ENCODE measurements around the gene KAT6B.

Gene KAT6B

DNA sequence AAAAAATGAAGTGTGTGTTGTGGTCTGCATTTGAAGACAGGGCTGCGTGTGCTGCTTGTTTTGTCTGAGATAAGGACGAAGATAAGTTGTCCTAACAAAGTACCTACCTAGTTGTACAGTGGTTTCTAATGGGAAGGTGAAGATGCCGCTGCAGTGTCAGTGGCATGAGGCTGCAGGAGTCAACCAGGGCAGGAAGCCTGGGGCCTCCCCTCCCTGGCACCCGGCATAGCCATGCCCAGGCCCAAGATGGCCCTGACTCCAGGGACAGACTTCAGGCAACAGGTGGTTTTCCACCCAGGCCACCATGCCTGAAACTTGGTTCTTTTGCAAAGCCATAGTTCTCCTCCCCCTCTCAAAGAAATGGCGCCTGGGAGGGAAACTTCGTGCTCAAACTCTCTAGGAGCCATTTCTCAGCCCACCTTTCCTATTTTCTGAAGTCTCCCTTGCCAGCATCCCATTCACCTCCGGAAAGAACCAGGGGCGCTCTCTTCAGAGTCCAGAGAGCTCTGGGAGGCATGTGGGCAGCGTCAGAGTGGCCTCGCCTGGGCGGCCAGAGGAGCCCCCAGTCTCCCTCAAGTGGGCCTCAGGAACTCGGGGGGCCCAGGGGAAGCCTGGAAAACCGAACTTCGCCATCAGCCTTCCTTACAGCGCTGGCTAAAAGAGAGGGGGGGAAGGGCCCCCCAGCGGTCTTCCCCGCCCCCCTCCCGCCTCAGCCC, 2.1 kb upstream of the KAT6B start:
- peak in 4 of 5 experiments; percentile 6 to 73 (median 18) for DNase-seq

DNA sequence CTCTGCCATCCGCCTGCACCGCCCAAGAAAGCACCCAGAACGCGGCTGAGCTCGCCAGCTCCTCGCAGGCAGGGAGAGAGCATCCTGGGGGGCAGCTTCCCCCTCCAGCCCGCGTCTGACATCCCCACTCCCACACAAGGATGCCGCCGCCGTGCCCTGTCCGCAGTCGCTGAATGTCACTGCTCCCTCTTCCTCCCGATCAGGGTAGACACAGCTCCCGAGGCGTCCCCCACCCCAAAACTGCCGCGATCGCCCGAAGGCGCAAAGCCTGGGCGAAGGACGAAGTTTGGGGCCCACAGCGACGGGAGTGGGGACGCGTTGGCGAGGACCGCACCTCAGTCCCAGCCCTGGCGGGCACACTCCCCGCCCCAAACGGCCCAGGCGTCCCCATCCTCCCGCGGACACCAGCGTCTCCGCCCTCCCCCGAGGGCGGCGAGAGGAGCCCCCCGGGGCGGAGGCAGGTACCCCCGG, 1.5 kb upstream of the KAT6B start:
- peak in 3 of 5 experiments; percentile 14 to 59 (median 31) for DNase-seq

DNA sequence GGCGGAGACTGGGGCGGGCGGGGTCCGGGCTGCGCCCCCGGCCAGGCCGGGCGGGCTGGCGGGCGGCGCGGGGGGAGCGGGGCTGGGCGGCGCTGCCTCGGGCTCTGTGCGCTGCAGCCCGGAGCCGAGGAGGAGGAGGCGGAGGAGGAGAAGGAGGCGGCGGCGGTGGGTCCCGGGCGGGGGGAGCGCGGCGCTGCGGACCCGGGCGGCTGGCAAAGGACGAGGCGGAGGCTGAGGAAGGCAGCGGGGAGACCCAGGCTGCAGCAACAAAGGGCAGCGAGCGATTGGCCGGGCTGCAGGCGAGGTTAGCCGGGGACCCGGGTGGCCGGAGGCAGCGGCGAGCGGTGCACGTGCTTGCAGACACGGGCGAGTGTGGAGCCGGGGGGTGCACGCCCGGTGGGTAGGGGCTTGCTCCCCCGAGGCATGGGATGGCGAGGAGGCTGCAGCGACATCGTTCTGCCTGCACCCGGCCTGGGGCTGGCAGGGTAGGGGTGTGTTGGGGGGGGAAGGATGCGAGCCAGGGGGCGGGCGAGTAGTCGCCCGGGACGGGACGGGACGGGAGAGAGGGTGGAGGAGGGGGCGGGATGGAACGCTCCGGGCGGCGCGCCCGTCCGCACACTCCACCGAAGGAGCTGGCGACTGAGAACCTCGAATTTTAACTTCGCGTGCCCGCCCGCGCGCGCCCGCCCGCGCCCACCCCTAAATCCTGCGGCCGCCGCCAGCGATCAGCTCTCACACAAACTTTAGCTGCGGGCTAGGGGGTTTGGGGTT, 844 bp upstream of the KAT6B start:
- peak; percentile 32 to 73 (median 40) for DNase-seq

DNA sequence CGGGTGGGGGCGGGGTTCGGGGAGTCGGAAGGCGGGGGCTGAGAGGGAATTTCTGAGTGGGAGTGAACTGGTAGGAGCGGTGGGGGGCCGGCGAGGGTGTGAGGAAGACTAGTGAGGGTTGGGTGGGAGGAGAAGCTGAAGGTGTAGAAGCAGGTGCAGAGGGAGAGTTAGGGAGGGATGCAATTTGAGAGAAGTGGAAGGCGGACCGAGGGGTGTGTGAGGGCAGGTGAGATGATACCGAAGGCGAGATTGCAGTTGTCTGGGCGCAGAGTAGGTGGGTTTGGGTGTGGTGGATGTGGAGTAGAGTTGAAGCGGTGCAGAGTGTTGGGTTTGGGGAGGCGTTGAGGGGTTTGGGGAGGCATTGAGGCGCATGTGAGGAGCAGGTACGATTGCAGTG, 643 bp downstream of the KAT6B start:
- no peak for DNase-seq

DNA sequence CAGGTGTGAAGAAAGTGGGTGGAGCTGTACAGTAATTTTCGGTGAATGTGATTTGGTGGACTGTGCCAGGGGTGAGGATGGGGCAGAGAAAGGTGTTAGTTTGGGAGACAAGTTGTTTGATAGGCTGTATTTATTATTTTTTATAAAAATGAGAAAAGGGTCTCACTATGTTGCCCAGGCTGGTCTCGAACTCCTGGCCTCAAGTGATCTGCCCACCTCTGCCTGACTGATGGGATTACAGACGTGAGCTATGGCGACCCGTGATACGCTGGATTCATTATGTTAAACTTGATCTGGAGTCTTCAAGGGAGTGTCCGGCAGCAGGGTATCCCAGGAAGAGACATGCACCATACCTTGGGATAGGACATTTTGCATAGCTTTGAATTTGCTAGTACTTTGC, 1.3 kb downstream of the KAT6B start:
- no peak for DNase-seq

DNA sequence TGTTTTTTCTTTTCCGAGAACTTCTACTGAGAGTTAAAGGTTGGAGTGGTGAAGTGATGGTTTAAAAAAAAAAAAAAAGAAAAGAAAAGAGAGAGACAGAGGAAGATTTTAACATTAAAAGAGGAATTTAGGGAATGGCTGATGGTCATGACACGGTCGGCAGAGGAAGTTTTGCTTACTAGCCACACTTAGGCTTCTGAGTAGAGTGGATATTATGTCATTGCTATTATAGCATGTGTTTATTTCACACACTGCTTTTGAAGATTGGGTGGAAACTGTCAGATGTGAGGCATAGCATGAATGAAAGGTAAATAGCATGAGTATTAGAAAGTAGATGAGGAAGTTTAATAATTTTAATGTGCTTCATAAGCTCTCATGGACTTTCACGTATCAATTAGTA, 2.5 kb downstream of the KAT6B start:
- DNase-seq: no peak

DNA sequence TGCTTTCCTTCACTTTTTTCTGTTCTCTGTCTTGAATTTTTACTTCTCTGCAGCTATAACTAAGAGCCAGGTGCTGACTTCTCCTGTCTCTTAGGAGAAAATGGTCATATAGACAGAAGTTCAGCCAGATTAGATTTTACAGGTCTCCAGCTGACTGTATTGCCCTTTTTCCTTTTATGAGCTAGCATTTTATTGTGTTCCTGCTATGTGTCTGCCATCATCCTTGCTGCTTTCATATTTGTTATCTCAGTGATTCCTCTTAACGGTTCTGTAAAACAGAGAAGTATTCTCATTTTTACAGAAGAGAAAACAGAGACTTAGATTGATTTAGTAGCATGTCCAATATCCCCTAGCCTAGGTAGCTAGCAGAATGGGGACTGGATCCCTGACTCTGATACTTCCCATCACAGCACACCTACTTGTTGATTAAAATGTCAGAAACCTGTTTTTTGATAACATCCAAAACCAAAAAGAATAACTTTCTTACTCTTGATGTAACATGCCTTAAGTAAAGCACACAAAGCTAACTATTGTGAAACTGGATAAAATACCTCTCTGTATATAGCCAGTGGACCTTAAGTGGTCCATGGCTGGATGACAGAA, 5.2 kb downstream of the KAT6B start:
- no peak for DNase-seq

DNA sequence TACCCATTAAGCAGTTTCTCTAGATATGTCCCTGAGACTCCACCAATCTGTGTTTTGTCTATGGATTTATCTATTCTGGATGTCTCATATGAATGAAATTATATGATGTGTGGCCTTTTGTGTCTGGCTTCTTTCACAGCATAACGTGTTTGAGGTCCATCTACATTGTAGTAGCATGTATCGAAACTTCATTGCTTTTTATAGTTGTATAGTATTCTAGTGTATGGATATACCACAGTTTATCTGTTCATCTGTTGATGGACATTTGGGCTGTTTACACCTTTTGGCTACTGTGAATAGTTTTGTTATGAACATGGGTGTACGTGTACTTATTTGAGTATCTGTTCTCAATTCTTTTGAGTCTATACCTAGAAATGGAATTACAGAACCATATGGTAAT, 9.6 kb downstream of the KAT6B start:
- DNase-seq: no peak

DNA sequence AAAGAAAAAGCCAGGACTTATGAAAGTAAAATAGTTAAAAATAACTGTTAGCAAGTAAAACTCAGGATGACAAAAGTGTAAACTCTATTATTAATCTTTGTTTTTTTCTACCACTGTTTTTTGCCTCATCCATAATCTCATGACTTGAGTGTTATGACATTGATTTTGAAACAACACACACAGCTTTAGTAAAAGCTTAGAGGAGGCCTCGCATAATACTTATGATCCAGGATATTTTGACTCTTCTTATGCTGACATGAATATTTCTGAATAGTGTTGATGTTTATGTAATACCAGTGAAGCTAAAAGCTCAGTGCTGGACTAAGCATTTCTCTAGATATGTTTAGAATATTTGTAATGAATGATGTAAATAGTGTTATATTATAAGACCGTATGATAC, 10.5 kb downstream of the KAT6B start:
- DNase-seq: no peak

DNA sequence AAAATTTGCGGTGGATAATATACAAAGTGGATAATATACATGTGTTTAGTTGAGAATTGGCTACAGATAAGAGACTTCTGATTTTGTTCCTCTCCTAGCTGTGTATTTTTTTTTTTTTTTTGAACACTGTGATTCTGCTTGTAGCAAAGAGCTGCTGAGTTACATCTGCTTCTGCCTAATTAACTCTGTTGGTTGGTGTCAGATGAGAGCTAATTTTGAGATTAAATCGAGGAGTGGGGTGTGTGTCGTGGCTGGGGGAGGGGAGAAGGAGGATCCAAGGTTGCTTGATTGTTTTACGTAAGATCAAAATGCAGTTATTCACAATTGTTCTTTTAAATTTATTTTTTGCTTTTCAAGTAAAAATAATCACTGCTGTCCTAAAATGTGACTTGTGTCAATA, 11.3 kb downstream of the KAT6B start:
- no peak for DNase-seq

DNA sequence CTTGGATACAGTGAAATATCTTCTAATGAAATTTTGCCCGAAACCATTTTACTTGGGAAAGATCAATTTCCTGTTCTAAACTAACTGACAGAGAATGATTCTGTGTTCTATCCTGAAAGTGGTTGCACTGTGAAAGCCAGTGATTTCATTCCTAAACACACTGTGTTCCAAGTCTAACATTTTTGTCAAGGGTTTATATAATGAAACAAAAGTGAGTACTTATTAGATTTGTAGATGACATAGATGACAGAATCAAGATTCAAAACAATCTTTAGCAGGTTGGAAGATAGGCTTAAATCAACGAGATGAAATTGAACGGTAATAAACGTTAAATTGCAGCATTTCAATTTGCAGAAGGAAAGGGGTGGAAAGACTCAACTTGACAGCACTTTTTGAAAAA, 13.3 kb downstream of the KAT6B start:
- no peak for DNase-seq

DNA sequence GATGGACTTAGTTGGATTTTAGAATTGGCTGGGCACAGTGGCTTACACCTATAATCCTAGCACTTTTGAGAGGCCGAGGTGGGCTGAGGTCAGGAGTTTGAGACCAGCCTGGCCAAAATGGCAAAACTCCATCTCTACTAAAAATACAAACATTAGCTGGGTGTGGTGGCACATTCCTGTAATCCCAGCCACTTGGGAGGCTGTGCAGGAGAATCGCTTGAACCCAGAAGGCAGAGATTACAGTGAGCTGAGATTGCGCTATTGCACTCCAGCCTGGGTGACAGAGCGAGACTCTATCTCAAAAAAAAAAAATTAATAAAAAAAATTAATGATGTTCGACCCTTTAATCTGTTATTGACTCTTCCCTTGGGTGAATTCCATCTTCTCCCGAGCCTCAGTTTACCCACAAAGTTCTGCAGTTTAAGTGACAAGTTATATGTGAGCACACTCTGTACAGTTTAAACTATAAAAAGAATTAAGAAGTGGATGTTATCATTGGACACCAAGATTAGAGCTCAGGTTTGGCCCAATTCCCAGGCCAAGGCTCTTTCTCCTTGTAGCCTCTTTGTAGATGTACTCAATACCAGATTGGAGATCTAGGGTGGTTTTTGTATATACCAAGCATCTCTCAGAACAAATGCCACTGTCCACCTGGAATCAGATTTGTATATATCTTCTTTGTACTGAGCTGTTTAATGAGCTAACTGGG, 15.0 kb downstream of the KAT6B start:
- DNase-seq: no peak

DNA sequence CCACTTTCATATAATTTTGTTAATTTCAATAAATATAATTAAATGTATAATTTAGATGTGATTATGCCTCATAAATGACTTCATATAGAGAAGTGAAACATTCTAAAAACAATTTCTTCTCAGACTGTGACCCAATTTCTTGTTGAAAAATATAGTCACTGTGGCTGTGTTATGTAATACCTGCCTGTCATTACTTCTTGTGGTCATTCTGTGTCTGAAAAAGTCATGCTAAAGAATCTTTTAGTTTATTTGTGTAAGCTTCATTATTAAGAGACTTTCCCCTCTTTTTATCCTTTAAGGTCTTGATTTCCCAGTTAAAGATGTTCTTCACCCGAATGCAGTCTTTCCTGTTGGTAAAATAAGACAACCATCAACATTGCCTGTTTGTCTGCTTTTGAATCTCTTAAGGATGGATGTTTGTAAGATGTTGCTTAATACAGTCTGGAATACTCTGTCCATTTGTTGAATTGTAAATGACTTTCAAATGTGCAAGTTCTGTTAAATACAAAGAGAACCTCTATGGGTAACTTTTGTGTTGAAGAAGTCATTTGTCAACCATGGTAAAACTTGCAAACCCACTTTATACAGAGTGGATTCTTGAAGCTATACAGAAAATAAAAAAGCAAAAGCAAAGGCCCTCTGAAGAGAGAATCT, 16.0 kb downstream of the KAT6B start:
- DNase-seq: no peak

DNA sequence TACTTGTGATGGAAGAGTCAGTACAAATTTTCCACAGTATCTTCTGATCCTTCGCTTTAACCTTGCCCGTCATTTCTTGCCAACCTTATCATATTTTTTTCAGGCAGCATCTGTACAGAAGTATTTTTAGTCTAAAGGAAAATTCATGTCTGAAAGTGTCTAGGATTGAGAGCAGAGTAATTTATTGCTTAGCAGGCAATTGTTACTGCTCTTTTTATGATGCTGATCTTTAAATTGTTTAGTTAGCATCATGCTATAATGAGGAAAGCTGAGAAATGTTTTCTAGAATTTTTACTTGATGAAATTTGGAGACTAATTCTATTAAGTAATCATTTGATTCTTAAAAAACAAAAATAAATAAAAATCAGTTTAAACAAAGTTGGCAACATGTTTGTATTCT, 20.6 kb downstream of the KAT6B start:
- DNase-seq: no peak

DNA sequence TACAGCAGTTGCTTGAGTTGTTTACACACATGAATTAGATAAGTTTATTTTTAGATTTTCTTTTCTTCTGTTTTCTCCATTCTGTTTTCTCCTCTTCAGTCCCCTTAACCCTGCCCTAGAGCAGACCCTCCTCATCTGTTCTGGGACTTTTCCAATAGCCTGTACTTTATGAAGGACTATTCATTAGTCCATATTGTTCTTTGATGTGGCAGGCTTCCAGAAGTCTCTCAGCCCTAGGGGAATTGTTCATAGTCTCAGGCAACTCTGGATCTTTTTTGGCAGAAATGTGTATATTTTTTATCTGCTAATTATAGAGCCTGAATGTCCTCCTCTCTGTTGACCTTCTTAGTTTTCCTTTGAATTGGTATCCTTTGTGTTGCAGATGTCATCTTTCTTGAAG, 25.4 kb downstream of the KAT6B start:
- no peak for DNase-seq

DNA sequence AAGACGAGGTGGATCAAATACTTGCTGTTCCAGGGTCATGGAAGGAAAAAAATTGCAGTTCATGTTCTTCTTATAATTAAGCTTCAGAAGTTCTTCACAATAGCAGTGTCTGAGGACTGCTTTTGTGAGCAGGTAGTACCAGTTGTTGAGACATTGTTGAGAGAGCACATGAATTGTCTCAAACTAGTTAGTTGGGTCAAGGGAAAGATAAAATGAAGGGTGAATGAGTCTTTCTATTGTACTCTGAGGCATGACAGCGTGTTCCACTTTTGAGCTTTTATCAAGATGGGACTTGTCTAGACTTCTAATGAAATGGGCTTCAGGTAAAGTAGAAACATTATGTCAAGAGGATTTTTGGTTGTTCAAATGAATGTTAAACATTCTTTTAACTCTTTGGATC, 26.0 kb downstream of the KAT6B start:
- no peak for DNase-seq

DNA sequence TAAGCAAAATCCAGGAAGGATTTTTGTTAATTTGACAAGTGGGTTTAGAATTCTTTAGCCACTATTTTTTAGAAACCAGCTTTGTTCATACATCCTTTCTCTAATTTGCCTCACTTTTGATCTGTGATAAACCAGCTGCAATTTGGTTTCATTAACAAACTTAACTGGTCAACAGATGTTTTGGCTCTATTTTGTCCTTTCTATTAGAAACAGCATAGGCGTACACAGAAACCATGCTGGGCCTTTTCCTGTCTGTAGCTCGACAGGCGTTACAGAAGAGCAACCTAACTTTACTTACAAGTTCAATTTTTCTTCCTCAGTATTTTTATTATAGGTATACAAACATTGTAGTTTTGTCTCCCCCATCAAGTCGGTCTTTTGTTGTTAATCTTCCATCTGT, 28.2 kb downstream of the KAT6B start:
- DNase-seq: no peak

DNA sequence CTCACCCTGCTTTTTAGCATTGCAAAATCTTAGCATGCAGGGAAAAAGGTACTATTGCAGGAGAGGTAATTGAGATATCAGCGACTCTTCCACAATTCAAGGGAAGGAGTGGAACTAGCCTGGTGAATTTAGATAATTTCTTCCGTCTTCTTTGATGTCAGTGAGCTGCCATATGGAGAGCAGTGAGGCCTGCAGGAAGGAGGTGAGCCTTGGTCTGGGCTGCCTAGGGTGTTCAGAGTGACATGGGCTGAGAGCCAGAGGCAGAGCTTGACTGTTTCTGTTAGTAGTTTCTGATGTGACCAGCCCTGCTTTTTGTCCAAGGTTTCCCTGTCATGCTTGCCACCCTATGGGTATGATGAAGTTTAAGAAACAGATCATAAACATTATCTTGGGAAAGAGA, 28.6 kb downstream of the KAT6B start:
- no peak for DNase-seq

DNA sequence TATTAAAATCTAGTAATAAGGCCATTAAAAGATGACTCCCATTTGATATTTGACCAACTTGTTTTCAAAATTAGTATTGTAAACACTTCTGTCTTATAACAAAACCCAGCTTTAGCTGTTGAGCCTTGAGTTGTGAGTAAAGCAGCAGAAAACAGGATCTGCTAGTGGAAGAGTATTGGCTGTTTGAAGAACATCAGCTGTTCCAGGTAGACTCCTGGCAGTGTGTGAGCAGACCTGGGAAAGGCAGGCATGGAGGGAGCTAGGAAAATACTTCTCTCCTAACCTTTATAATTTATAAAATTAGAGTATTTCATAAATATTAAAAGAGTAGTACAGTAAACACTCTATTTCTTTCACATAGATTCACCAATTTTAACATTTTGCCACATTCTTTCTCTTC, 29.0 kb downstream of the KAT6B start:
- DNase-seq: no peak

DNA sequence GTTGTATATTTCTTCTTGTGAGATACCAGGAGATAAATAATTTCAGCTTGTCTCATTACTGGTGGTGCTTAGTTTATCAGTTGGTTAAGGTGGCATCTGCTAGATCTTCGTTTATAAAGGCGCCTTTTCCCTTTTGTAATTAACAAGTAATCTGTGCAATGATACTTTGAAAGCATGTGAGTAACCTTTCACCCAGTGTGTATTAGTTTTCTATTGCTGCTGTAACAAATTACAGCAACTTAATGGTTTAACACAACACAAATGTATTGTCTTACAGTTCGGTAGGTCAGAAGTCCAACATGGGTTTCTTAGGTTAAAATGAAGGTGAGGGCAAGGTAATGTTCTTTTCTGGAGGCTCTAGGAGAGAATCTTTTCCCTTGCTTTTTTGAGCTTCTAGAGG, 30.5 kb downstream of the KAT6B start:
- DNase-seq: no peak

DNA sequence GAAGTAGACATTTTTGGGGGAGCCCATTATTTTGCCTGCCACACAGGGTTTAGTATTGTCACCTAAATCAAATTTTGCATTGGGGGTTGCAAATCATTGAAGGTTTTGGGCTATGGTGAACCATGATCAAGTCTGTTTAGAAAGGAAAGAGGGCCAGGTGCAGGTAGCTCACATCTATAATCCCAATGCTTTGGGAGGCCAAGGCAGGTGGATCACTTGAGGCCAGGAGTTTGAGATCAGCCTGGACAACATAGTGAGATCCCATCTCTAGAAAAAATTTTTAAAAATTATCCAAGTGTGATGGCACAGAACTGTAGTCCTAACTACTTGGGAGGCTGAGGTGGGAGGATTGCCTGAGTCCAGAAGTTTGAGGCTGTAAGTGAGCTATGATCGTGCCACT, 31.2 kb downstream of the KAT6B start:
- no peak for DNase-seq

DNA sequence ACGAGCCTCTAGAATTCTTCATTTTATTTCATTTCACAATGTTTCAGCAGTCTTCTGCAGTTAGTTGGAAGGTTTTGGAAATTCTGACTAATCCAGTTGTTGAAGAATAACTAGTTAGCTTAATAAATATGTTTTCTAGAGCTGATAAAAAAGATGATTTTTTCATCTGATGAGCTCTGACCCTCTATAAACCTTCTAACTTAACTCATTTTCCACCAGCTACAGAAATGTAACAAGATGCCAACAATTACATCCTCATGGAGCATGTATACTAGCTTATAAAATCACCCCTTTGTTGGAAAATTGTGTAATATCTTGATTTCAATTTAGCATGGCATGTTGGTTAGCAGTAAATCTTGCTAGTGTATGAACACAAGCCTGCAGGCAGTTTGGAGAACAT, 33.1 kb downstream of the KAT6B start:
- no peak for DNase-seq

DNA sequence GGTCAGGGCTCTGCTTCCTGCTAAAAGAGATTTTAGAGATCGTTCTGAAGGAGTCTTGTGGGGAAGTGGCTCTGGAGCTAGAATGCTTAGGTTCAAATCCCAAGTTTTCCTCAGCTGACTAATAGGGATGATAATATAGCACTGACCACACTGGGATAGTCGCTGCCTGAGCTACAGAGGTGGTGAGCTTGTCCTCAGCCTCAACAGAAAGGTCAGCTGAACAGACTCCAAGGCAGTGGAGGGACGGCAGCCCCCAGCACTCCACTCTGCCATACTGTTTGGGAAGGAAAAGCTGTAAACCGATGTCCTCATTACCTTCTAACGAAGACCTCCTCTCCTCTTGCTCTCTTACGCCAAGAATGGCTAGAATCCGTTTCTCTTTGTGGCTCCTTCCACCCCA, 36.2 kb downstream of the KAT6B start:
- no peak for DNase-seq
